SHP77 treated with DMSO at 0.1 percent for 48 hours (cell line): ENCODE measurements around the gene TMEM176A.
"Not testable (repeated sequence)": the region's sequence is repeated elsewhere in the genome, so short reads cannot be mapped to it uniquely, and the experiment has no call there.

Experiments used
- DNase-seq: peaks from one replicate; lab custom pipeline; 2025; lab: John Stamatoyannopoulos, UW

The TMEM176A gene

DNA sequence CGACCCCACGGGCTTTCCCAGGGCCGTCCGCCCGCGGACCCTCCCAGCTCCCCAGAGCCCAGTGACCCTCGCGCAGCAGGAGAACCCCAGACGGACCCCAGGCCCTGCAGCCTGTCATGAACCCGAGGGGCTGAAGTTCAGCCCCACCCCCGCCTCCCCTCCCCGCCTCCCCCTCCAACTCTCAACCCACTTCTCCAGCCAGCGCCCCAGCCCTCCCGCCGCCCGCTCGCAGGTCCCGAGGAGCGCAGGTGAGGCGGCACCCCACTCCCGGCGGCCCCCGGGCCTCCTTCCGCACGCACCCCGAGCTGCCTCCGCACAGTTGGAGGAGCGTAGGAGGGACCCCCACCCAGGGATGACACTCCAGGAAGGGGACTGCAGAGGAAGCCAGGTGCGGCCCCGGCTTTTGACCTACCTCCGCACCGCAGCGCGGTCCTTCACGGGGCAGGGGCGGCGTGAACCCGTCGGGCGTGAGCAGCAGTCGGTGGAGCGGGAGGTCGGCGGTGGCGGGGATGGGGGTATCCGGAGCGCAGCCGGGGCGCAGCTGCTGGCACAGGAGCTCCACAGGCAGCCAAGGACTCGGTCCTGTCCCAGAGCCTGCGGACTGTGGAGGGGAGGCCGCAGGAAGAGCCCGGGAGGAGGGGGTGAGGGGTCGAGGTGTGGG, at the start of gene TMEM176A:
Gene TMEM176A, plus strand, starts transcription at position 189 of the 661 bp plus-strand sequence. CDS start 782 bp downstream, outside the sequence.
- DNase-seq, result no peak

GRCh38 chr7:150751702-150752101, 48.9 kb upstream of the TMEM176A start:
- DNase-seq, result no peak

DNA sequence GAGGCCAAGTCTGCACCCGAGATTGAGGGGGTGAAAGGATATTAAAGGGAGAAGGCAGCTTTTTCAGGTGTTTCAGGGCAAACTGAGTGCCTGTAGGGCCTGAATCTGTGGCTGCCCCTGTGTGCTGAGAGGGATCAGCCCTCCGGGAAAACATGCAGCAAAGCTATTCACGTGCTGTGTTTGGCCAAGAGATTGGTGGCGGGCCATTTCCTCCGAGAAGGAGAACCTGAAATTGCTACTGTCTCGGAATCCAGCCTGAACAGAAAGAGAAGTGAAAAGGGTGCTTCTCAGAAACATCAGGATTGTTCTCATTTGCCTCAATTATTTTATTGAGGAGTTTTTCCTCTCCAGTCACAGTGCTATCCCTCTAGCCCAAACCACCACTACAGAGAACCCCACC, 47.3 kb upstream of the TMEM176A start:
- DNase-seq, result no peak

GRCh38 chr7:150753826-150754603, 46.6 kb upstream of the TMEM176A start:
- DNase-seq, result no peak

- DNase-seq, result no peak
Observed at GRCh38 chr7:150754951-150755350, 45.6 kb upstream of the TMEM176A start.

- DNase-seq, result no peak
Observed at GRCh38 chr7:150755473-150756099, 45.0 kb upstream of the TMEM176A start.

- DNase-seq, result no peak
Observed at GRCh38 chr7:150756166-150756565, 44.4 kb upstream of the TMEM176A start.

DNA sequence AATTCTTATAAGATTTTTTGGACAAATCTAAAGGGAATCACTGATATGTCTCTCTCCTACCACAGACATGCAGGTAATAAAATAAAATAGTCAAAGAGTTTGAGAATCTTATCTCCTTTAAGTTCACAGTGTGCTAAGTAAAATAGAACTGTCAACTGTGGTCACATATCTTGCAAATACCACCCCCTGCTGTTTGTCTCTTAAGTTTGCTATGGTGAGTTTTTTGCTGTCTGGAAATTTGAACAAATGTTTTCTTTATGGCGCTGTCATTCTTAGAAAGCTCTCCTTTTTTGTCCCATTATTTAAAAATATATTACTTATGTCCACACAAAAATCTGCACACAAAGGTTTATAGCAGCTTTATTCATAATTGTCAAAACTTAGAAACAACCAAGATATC, 43.7 kb upstream of the TMEM176A start:
- no peak for DNase-seq

GRCh38 chr7:150759479-150759878, 41.1 kb upstream of the TMEM176A start:
- DNase-seq, result no peak

DNA sequence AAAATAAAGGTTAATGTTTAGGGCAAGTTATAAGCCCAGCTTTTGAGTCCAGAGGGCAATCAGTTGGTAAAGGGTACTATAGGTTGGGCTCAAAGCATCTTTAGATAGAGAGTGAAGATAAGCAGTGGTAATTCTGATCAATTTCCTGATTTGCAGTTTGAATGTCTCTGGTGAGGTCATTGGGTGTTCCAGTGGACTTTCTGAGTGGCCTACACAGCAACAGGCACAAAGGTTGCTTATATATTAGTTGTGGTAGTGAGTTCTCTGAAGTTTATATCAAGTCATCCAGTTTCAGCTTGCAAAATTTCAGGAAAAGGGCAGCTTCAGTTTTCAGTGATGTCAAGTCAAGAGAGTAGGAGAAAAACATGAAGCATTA, 34.2 kb upstream of the TMEM176A start:
- no peak for DNase-seq

DNA sequence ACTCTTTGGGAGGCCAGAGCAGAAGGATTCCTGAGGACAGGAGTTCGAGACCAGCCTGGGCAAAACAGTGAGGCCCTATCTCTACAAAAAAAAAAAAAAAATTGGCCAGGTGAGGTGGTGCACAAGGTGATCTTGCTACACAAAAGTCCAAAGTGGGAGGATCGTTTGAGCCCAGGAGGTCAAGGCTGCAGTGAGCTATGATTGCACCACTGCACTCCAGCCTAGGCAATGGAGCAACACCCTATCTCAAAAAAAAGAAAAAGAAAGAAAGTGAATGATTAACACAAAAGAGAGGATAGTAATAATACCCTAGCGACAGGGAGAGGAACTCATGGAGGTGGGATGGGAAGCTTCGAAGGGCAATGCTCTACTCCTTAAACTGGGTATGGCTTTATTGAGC, 30.8 kb upstream of the TMEM176A start:
- no peak for DNase-seq

GRCh38 chr7:150774131-150774530, 26.4 kb upstream of the TMEM176A start:
- DNase-seq, result not testable (repeated sequence)

DNA sequence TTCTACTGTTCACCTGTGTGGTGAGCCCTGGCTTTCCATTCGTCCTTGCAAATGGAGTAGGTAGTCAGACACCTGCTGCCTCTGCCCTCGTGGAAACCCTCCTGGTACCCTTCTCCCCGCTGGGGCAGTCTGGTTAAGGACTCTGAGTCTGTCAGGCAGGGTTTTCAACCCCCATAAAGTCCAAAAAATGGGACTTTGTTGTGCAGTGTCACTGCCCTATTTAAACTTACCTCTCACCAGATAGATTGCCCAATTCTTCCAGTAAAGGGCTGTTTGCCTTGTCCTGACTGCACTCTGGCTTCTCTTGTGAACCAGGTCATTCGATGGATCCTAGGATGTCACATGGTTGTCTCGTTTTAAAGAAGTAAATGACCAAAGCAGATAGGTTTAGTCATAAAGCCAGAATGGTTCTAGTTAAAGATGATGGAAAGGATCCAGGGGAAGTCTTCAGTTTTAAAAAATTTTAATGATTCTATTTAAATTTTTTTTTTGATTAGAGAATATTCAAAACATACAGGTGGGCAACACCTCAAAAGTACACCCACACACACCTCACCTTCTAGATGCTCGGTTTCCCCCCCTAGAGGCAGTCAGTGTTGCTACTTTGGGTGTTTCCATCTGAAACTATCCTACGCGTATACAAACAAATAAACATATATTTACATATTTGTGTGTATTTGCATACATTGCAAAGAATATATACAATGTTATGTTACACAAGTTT, 22.4 kb upstream of the TMEM176A start:
- no peak for DNase-seq

DNA sequence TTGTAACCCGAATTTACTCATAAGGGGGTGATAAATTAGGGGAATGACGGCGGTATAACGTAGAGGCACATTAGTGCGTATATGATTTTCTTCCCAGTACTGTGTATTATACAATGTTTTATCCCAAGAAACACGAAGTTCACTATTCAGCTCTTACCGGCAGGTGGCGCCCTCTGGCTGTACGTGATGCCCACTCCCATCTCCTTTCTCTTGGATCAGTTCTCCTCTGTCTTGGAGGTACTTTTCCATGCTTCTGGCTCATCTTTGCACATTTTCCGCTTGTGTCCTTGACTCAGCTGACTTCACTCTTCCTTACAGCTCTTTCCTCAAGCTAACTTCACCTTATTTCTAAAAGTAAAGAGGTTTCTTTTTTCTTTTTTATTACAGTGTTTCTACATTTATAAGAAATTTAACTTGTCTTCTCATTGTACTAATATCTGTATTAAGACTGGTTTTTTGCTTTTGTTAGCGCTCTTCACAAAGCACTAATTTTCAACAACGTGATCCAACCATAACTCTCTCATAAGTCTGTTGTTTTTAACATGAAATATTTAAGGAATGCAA, 21.7 kb upstream of the TMEM176A start:
- peak; percentile 45 for DNase-seq

DNA sequence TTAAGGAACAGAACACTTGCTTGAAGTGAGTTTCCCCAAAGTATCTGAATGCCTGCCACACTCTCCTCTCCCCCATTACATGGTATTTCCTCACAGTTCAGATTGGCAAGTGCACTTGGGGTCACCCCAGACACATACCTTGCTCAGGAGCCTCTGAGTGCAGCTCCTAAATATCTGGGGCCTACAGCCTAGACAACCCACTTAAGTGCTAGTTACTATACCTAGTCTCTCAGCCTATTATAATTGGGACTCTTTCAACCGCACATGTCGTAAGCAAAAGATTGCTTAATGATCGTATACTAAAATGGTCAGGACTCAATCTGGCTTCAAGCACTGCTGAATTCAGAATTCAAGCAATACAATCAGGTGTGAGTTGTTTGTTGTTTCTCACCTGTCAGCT, 20.3 kb upstream of the TMEM176A start:
- no peak for DNase-seq

DNA sequence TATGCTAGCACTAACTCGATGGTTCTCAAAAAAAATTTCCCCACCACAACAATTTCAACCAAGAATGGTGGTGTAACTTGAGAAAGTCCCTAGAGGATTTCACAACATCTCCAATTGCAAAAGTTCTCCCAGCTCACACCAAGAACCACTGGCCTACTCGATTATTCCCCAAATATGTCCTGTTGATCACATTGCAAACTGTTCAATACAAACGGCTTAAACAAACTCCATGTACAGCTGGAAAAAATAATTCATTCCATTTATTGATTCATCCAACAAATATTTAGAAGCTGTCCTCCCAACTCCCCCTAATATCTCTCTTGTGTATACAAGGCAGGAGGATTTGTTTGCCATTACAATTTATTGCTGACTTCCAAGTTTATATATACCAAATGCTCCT, 19.5 kb upstream of the TMEM176A start:
- no peak for DNase-seq

GRCh38 chr7:150781961-150782360, 18.6 kb upstream of the TMEM176A start:
- no peak for DNase-seq

GRCh38 chr7:150784120-150784736, 16.3 kb upstream of the TMEM176A start:
- no peak for DNase-seq

DNA sequence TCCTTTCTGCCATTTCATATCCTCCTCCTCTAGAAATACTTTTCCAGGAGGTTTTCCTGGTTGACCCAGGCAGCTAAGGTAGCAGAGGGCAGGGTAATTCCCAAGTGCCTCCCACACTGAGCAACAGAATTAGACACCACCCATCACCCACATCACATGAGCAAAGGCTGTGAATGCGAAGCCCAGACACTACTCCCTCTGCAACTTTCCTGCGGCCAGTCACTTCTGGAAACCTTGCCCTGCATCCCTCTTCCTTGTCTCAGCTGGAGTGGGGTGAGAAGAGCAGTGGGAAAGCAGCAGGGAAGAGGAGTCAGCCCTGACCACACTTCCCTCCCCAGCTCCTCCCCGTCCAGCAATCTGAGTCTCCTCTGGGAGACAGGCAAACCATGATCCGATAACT, 15.6 kb upstream of the TMEM176A start:
- DNase-seq, result no peak

- no peak for DNase-seq
Observed at GRCh38 chr7:150787321-150788281, 13.0 kb upstream of the TMEM176A start.
